Right lobe of liver (tissue), 4 donors: ENCODE measurements around the gene GUCD1.

Source experiments
- CTCF ChIP-seq, 4 donors: fragments of 200-600 bp in 3 of 4; fragments of 450-650 bp in 1 of 4; IDR thresholded peaks; one replicate each; pipeline versions ENCODE4 v1.5.1 to v1.8.0; 2016 to 2022; ENCODE audit warnings: antibody characterized with exemption in 4 of 4, mild to moderate bottlenecking in 2 of 4
- POLR2A ChIP-seq: fragments of 450-650 bp; IDR thresholded peaks from one replicate; pipeline ENCODE4 v1.6.1; 2017; ENCODE audit warnings: antibody characterized with exemption, mild to moderate bottlenecking
- donor health status: DM: no; HTN: no; CAD: no.
- donor health status: DM: no; HTN: no; CAD: no.
- donor health status: DM: no; HTN: yes; CAD: no.

GRCh38 chr22:24502034-24502433, 52.9 kb downstream of the GUCD1 start:
- TF ChIP-seq CTCF (IDR thresholded peaks at IDR 0.05) (no peak), POLR2A (no peak)
